Heart left ventricle (tissue), 13 donors: ENCODE measurements around the gene CHMP5.

Source experiments
- POLR2A ChIP-seq, 2 donors: fragments of 450-650 bp; IDR thresholded peaks; one replicate each; pipeline ENCODE4 v1.6.1; 2017; ENCODE audit warnings: antibody characterized with exemption in 2 of 2, mild to moderate bottlenecking in 2 of 2, moderate library complexity in 2 of 2
- TF ChIP-seq, protein P1 (sequence below), 12 donors: fragments of 200-600 bp; sonication (generic) in 4 of 12; IDR thresholded peaks; one replicate each; pipeline versions ENCODE4 v1.5.0 to v1.8.0; 2018 to 2022; ENCODE audit warnings: antibody characterized with exemption in 12 of 12, mild to moderate bottlenecking in 5 of 12
- donor health status: ischemic (EF 13 %, LVEDD 7.1; RV severe dilation, severe dysfunction).
- donor health status: DM: no; HTN: yes; CAD: no.
- donor health status: DM: no; HTN: no; CAD: no.
- donor health status: ischemic (EF 25% LVEDD 6.9; RV normal size, moderate dysfunction).
- donor health status: ischemic (EF 25% LVEDD 5.7; RV mildly dilated, moderate dysfunction).
- donor health status: ischemic (EF 35%, LVEDD 5.7; RV mildly dilated, moderate dysfunction).
- donor health status: nonischemic (EF 11% LVEDD 7.7; RV severe dilation, severe dysfunction).
- donor health status: DM: yes; HTN: yes; CAD: no.
- donor health status: PGD.
- donor health status: ischemic (EF 29% LVEDD 5.4; RV normal size, mild dysfunction).
- donor health status: nonischemic (EF 23%, LVEDD 6.1; RV moderate dilation, normal function).

DNA sequence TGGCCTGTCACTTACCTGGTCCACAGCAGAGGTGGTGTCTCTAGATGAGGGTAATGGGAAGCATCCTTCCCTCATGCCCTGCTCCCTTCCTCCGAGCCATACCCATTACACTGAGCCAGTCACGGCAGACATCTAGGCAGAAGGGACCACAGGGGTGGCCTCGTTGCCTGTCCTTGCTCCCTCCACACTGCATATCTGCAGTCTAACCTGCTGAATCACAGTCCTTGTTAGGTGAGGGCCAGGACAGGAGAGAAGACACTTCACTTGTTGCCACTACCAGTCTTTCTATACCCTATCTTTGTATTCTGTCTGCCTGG lies 43.3 kb upstream of the CHMP5 start:
- TF ChIP-seq, protein P1, sequence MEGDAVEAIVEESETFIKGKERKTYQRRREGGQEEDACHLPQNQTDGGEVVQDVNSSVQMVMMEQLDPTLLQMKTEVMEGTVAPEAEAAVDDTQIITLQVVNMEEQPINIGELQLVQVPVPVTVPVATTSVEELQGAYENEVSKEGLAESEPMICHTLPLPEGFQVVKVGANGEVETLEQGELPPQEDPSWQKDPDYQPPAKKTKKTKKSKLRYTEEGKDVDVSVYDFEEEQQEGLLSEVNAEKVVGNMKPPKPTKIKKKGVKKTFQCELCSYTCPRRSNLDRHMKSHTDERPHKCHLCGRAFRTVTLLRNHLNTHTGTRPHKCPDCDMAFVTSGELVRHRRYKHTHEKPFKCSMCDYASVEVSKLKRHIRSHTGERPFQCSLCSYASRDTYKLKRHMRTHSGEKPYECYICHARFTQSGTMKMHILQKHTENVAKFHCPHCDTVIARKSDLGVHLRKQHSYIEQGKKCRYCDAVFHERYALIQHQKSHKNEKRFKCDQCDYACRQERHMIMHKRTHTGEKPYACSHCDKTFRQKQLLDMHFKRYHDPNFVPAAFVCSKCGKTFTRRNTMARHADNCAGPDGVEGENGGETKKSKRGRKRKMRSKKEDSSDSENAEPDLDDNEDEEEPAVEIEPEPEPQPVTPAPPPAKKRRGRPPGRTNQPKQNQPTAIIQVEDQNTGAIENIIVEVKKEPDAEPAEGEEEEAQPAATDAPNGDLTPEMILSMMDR (IDR thresholded peaks at IDR 0.05), result no peak
- TF ChIP-seq POLR2A (IDR thresholded peaks at IDR 0.05), result no peak
